Fibroblast of villous mesenchyme (primary cell): Measurements from ENCODE around the gene PEX7. TPM values are rescaled to one million over a fixed set of nuclear protein-coding genes. Genes with fewer than 3 reads are reported as not detected.

Source experiments
- DNase-seq: peaks from one replicate; pipeline ENCODE4 v3.0.0-alpha.2; 2010; ENCODE audit warnings: low read depth
- H3K4me3 ChIP-seq: 2 replicates; pipeline ENCODE4 v1.5.1; 2011; ENCODE audit warnings: low read depth, mild to moderate bottlenecking, low read length
- total RNA-seq: library from RNA; depleted of rRNA; stranded (reverse); fragments of >200 nt; gene quantifications from 2 replicates; pipeline ENCODE4 v1.2.3, GENCODE V29; 2012
- TF ChIP-seq, protein P1 (sequence below): IDR thresholded peaks from 2 replicates; pipeline ENCODE4 v1.5.1; 2012; ENCODE audit warnings: low read depth, mild to moderate bottlenecking, low read length; ENCODE audit not compliant: insufficient read depth

The PEX7 gene
- total RNA-seq, 1 donor = 8.6 TPM

DNA sequence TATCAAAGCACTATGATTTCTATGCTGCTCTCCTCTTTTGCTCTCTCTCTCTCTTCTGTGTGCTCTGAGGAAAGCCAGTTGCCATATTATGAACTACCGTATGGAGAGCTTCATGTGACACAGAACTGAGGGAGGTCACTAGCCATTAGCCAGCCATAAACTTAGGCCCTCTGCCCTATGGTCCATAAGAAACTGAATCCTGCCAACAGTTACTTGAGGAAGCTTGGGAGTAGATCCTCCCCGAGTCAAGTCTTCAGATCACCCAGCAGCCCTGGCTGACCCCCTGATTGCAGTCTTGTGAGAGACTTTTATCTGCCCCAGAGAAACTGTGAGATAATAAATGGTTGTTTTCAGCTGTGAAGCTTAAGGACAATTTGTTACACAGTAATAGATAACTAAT lies 5.7 kb upstream of the PEX7 start:
- DNase-seq = no peak
- H3K4me3 ChIP-seq = no peak overlapping the region
- TF ChIP-seq, protein P1, sequence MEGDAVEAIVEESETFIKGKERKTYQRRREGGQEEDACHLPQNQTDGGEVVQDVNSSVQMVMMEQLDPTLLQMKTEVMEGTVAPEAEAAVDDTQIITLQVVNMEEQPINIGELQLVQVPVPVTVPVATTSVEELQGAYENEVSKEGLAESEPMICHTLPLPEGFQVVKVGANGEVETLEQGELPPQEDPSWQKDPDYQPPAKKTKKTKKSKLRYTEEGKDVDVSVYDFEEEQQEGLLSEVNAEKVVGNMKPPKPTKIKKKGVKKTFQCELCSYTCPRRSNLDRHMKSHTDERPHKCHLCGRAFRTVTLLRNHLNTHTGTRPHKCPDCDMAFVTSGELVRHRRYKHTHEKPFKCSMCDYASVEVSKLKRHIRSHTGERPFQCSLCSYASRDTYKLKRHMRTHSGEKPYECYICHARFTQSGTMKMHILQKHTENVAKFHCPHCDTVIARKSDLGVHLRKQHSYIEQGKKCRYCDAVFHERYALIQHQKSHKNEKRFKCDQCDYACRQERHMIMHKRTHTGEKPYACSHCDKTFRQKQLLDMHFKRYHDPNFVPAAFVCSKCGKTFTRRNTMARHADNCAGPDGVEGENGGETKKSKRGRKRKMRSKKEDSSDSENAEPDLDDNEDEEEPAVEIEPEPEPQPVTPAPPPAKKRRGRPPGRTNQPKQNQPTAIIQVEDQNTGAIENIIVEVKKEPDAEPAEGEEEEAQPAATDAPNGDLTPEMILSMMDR = no peak

DNA sequence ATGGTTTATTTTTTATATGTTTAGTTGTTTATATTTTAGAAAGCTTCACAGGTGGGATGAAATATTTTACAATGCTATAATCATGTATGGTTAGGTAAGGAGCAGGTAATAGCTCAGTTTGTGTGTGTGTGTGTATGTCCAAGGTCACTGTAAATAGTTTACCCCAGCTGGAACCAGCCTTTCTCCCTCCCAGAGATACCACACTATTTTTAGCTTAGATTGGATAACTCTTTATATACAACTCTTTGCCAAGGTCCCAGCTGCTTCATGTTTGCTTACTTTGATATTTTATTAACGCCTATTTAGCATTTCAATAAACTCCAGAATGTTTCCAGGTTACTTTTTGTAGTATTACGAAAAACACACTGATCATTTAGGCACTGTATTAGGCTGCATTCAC lies 1.8 kb upstream of the PEX7 start:
- TF ChIP-seq, protein P1 = no peak
- DNase-seq = no peak
- no peak overlapping the region for H3K4me3 ChIP-seq

DNA sequence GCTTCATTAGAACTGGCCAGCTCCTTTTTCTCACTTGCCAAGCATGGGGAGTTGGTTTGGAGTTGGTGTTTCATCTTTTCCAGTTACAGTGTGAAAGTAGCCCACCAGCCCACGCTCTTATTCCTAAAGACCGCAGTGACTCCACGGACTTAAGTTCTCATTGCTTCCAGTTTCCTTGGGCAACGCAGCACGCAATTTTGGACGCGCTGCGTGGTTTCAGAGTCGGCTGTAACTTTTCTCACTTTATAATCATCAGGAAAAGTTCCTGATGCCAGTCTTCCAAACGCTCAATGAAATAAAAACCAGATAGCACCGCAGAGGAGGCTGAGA lies 381 bp upstream of the PEX7 start:
- peak overlapping the region; percentile 76 for H3K4me3 ChIP-seq
- TF ChIP-seq, protein P1 = no peak
- DNase-seq = peak; percentile 54

DNA sequence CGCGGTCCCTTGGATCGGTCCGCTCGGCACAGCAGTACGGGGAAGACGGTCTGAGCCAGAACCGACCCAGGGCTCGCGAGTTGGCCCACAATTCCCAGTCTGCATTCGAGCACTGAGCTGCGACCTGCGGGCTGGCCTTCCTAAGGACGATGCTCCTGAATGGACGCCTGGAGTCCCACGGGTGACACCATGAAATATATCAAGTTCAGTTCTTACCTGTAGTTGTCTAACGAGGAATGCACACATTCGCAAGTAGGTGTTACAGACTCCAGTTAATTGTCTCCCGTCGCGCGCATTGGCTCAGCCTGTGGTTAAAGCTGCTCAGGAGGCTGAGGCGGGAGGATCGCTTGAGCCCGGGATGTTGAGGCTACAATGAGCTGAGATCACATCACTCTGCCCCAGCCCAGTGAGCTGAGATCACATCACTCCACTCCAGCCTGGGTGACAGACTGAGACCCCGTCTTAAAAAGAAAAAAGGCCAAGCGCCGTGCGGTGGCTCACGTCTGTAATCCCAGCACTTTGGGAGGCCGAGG lies 802 bp downstream of the PEX7 start:
- H3K4me3 ChIP-seq = peak overlapping the region; percentile 76
- TF ChIP-seq, protein P1 = no peak
- no peak for DNase-seq

DNA sequence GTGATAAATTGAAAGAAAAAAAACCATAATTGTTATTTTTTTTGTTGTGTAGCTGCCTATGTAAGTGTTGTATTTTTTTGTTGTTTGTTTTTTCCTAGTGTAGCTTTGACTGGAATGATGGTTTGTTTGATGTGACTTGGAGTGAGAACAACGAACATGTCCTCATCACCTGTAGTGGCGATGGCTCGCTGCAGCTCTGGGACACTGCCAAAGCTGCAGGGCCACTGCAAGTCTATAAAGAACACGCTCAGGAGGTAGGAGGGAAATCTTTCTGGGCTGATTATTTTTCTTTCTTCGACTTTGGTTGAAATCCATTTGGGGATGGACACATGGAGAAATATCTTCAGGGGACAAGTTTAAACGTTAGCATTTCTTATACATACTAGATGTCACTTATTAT lies 3.8 kb downstream of the PEX7 start:
- H3K4me3 ChIP-seq = no peak overlapping the region
- DNase-seq = no peak
- TF ChIP-seq, protein P1 = no peak

DNA sequence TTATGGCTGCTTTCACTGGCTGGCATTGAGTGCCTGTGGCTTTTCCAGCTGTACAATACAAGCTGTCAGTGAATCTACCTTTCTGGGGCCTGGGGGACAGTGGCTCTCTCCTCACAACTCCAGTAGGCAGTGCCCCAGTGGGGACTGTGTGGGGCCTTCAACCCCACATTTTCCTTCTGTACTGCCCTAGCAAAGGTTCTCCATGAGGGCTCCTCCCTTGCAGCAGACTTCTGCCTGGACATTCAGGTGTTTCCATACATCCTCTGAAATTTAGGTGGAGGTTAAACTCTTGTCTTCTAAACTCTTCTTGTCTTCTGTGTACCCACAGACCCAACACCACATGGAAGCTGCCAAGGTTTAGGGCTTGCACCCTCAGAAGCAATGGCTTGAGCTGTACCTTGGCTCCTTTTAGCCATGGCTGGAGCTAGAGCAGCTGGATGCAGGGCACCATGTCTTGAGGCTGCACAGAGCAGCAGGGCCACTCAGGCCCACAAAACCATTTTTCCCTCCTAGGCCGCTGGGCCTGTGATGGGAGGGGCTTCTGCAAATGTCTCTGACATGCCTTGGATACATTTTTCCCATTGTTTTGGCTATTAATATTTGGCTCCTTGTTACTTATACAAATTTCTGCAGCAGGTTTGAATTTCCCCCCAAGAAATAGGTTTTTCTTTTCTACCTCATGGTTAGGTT lies 9.6 kb downstream of the PEX7 start:
- no peak overlapping the region for H3K4me3 ChIP-seq
- TF ChIP-seq, protein P1 = no peak
- DNase-seq = no peak

DNA sequence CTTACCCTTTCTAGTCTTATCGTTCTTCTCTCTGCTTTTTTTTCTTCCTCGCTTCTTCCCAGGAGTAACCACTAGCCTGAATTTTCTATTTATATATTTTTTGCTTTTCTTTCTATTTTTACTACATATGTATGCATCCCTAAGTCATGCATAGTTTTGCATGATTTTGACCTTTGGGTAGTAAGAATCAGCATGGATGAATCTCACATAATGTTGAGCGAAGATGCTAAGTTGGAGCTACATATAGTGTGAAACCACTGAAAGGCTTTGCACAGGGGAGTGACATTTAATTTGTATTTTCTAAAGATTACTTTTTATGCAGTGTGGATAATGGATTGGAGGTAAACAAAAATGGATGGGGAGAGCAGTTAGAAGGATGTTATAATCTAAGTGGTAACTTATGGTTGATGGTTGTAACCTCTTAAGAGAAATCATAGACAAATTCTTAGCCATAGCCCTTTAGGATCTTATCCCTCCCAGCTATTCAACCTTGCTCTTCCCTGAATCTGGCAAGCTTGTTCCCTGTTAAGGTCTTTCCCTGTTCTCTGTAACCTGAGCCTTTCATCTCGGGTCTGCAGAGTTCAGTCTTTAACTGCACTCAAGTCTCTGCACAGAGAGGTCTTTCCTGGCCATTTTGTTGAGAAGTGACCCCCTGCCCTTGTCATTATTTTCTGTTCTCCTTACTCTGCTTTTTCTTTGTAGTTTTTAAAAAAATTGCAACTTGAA lies 18.0 kb downstream of the PEX7 start:
- no peak for DNase-seq

More for the DNA sequence above, 18.0 kb downstream of the PEX7 start:
- no peak overlapping the region for H3K4me3 ChIP-seq
- TF ChIP-seq, protein P1 = no peak
